Measurements from ENCODE around the gene FILIP1L.
"Not testable (repeated sequence)": the region's sequence is repeated elsewhere in the genome, so short reads cannot be mapped to it uniquely, and the experiment has no call there.

Gene FILIP1L

GRCh38 chr3:100098784-100099070 is 15.6 kb downstream of the FILIP1L start:
- H3K4me3 ChIP-seq (ENCODE audit: low read depth, low read length) = no peak overlapping the region
- H3K4me1 ChIP-seq (ENCODE audit: control insufficient read depth, insufficient read depth, low read length) = no peaks in the 10 kb centered on the region
- H3K27me3 ChIP-seq (ENCODE audit: control insufficient read depth, insufficient read depth, low read length) = no peaks in the 10 kb centered on the region
- H3K9me3 ChIP-seq (ENCODE audit: control insufficient read depth, insufficient read depth, low read length) = no peaks in the 10 kb centered on the region
- no peak overlapping the region for H3K27ac ChIP-seq (ENCODE audit: low read depth, low read length)
- no peak overlapping the region for H3K9ac ChIP-seq (ENCODE audit: low read depth, low read length)
- no peaks in the 10 kb centered on the region for H3K36me3 ChIP-seq (ENCODE audit: control insufficient read depth, insufficient read depth, low read length)

GRCh38 chr3:100097919-100098783 is 16.1 kb downstream of the FILIP1L start:
- Histone ChIP-seq H3K4me3 (ENCODE audit: low read depth, low read length) (no peak overlapping the region), H3K27ac (ENCODE audit: low read depth, low read length) (no peak overlapping the region), H3K27me3 (ENCODE audit: control insufficient read depth, insufficient read depth, low read length) (no peaks in the 10 kb centered on the region), H3K9ac (ENCODE audit: low read depth, low read length) (no peak overlapping the region), H3K9me3 (ENCODE audit: control insufficient read depth, insufficient read depth, low read length) (no peaks in the 10 kb centered on the region), H3K36me3 (ENCODE audit: control insufficient read depth, insufficient read depth, low read length) (no peaks in the 10 kb centered on the region), H3K4me1 (ENCODE audit: control insufficient read depth, insufficient read depth, low read length) (no peaks in the 10 kb centered on the region)

- no peaks in the 10 kb centered on the region for H3K9me3 ChIP-seq (ENCODE audit: control insufficient read depth, insufficient read depth, low read length)
- H3K27me3 ChIP-seq (ENCODE audit: control insufficient read depth, insufficient read depth, low read length) = no peaks in the 10 kb centered on the region
- no peak overlapping the region for H3K4me3 ChIP-seq (ENCODE audit: low read depth, low read length)
- no peak overlapping the region for H3K27ac ChIP-seq (ENCODE audit: low read depth, low read length)
- no peaks in the 10 kb centered on the region for H3K36me3 ChIP-seq (ENCODE audit: control insufficient read depth, insufficient read depth, low read length)
- H3K9ac ChIP-seq (ENCODE audit: low read depth, low read length) = no peak overlapping the region
- H3K4me1 ChIP-seq (ENCODE audit: control insufficient read depth, insufficient read depth, low read length) = no peaks in the 10 kb centered on the region
Observed at GRCh38 chr3:100096866-100097265, 17.4 kb downstream of the FILIP1L start.

- H3K9me3 ChIP-seq (ENCODE audit: control insufficient read depth, insufficient read depth, low read length); H3K4me1 ChIP-seq (ENCODE audit: control insufficient read depth, insufficient read depth, low read length); H3K4me3 ChIP-seq (ENCODE audit: low read depth, low read length); H3K27me3 ChIP-seq (ENCODE audit: control insufficient read depth, insufficient read depth, low read length); H3K36me3 ChIP-seq (ENCODE audit: control insufficient read depth, insufficient read depth, low read length); H3K27ac ChIP-seq (ENCODE audit: low read depth, low read length); H3K9ac ChIP-seq (ENCODE audit: low read depth, low read length): not testable (repeated sequence)
Observed at GRCh38 chr3:100096286-100096685, 18.0 kb downstream of the FILIP1L start.

GRCh38 chr3:100093831-100094230 is 20.5 kb downstream of the FILIP1L start:
- H3K4me1 ChIP-seq (ENCODE audit: control insufficient read depth, insufficient read depth, low read length) = peaks cover 19% of the 10 kb centered on the region
- H3K27ac ChIP-seq (ENCODE audit: low read depth, low read length) = no peak overlapping the region
- no peaks in the 10 kb centered on the region for H3K27me3 ChIP-seq (ENCODE audit: control insufficient read depth, insufficient read depth, low read length)
- no peaks in the 10 kb centered on the region for H3K9me3 ChIP-seq (ENCODE audit: control insufficient read depth, insufficient read depth, low read length)
- no peaks in the 10 kb centered on the region for H3K36me3 ChIP-seq (ENCODE audit: control insufficient read depth, insufficient read depth, low read length)
- H3K4me3 ChIP-seq (ENCODE audit: low read depth, low read length) = no peak overlapping the region
- no peak overlapping the region for H3K9ac ChIP-seq (ENCODE audit: low read depth, low read length)

GRCh38 chr3:100090669-100091005 is 23.7 kb downstream of the FILIP1L start:
- Histone ChIP-seq H3K27ac (ENCODE audit: low read depth, low read length) (no peak overlapping the region), H3K27me3 (ENCODE audit: control insufficient read depth, insufficient read depth, low read length) (no peaks in the 10 kb centered on the region), H3K9me3 (ENCODE audit: control insufficient read depth, insufficient read depth, low read length) (no peaks in the 10 kb centered on the region), H3K36me3 (ENCODE audit: control insufficient read depth, insufficient read depth, low read length) (no peaks in the 10 kb centered on the region), H3K4me3 (ENCODE audit: low read depth, low read length) (no peak overlapping the region), H3K9ac (ENCODE audit: low read depth, low read length) (no peak overlapping the region), H3K4me1 (ENCODE audit: control insufficient read depth, insufficient read depth, low read length) (peaks cover 44% of the 10 kb centered on the region)

- Histone ChIP-seq H3K9ac (ENCODE audit: low read depth, low read length) (no peak overlapping the region; the same call in 1 of the 2 replicates), H3K4me3 (ENCODE audit: low read depth, low read length) (no peak overlapping the region), H3K36me3 (ENCODE audit: control insufficient read depth, insufficient read depth, low read length) (no peaks in the 10 kb centered on the region), H3K4me1 (ENCODE audit: control insufficient read depth, insufficient read depth, low read length) (peaks cover 44% of the 10 kb centered on the region), H3K27ac (ENCODE audit: low read depth, low read length) (peak overlapping the region; percentile 55), H3K27me3 (ENCODE audit: control insufficient read depth, insufficient read depth, low read length) (no peaks in the 10 kb centered on the region), H3K9me3 (ENCODE audit: control insufficient read depth, insufficient read depth, low read length) (no peaks in the 10 kb centered on the region)
Observed at GRCh38 chr3:100089812-100090668, 24.3 kb downstream of the FILIP1L start.

GRCh38 chr3:100088735-100089368 is 25.4 kb downstream of the FILIP1L start:
- H3K4me1 ChIP-seq (ENCODE audit: control insufficient read depth, insufficient read depth, low read length) = peaks cover 44% of the 10 kb centered on the region
- no peaks in the 10 kb centered on the region for H3K27me3 ChIP-seq (ENCODE audit: control insufficient read depth, insufficient read depth, low read length)
- peak overlapping the region; percentile 43 for H3K27ac ChIP-seq (ENCODE audit: low read depth, low read length)
- no peaks in the 10 kb centered on the region for H3K9me3 ChIP-seq (ENCODE audit: control insufficient read depth, insufficient read depth, low read length)
- H3K36me3 ChIP-seq (ENCODE audit: control insufficient read depth, insufficient read depth, low read length) = no peaks in the 10 kb centered on the region
- H3K4me3 ChIP-seq (ENCODE audit: low read depth, low read length) = peak overlapping the region; percentile 37; the same call in 1 of the 2 replicates
- H3K9ac ChIP-seq (ENCODE audit: low read depth, low read length) = no peak overlapping the region

- H3K36me3 ChIP-seq (ENCODE audit: control insufficient read depth, insufficient read depth, low read length) = no peaks in the 10 kb centered on the region
- H3K27ac ChIP-seq (ENCODE audit: low read depth, low read length) = no peak overlapping the region
- H3K9ac ChIP-seq (ENCODE audit: low read depth, low read length) = no peak overlapping the region
- no peaks in the 10 kb centered on the region for H3K27me3 ChIP-seq (ENCODE audit: control insufficient read depth, insufficient read depth, low read length)
- H3K4me3 ChIP-seq (ENCODE audit: low read depth, low read length) = no peak overlapping the region
- peaks cover 44% of the 10 kb centered on the region for H3K4me1 ChIP-seq (ENCODE audit: control insufficient read depth, insufficient read depth, low read length)
- no peaks in the 10 kb centered on the region for H3K9me3 ChIP-seq (ENCODE audit: control insufficient read depth, insufficient read depth, low read length)
Observed at GRCh38 chr3:100087198-100087597, 27.1 kb downstream of the FILIP1L start.

GRCh38 chr3:100086401-100086800 is 27.9 kb downstream of the FILIP1L start:
- H3K9me3 ChIP-seq (ENCODE audit: control insufficient read depth, insufficient read depth, low read length) = no peaks in the 10 kb centered on the region
- H3K4me1 ChIP-seq (ENCODE audit: control insufficient read depth, insufficient read depth, low read length) = peaks cover 44% of the 10 kb centered on the region
- H3K4me3 ChIP-seq (ENCODE audit: low read depth, low read length) = no peak overlapping the region
- H3K36me3 ChIP-seq (ENCODE audit: control insufficient read depth, insufficient read depth, low read length) = no peaks in the 10 kb centered on the region
- no peaks in the 10 kb centered on the region for H3K27me3 ChIP-seq (ENCODE audit: control insufficient read depth, insufficient read depth, low read length)
- H3K27ac ChIP-seq (ENCODE audit: low read depth, low read length) = no peak overlapping the region
- no peak overlapping the region for H3K9ac ChIP-seq (ENCODE audit: low read depth, low read length)

Measured in HUES48 (cell line).